ENCODE data around the gene ST6GALNAC3.

- TF ChIP-seq CTCF (IDR thresholded peaks at IDR 0.05) (no peak), POLR2A (IDR thresholded peaks at IDR 0.05) (no peak)
Observed at GRCh38 chr1:76049498-76049897, 25.0 kb upstream of the ST6GALNAC3 start.

Data from testis (tissue), 2 donors.